ENCODE results near the gene ANKRD33.

DNA sequence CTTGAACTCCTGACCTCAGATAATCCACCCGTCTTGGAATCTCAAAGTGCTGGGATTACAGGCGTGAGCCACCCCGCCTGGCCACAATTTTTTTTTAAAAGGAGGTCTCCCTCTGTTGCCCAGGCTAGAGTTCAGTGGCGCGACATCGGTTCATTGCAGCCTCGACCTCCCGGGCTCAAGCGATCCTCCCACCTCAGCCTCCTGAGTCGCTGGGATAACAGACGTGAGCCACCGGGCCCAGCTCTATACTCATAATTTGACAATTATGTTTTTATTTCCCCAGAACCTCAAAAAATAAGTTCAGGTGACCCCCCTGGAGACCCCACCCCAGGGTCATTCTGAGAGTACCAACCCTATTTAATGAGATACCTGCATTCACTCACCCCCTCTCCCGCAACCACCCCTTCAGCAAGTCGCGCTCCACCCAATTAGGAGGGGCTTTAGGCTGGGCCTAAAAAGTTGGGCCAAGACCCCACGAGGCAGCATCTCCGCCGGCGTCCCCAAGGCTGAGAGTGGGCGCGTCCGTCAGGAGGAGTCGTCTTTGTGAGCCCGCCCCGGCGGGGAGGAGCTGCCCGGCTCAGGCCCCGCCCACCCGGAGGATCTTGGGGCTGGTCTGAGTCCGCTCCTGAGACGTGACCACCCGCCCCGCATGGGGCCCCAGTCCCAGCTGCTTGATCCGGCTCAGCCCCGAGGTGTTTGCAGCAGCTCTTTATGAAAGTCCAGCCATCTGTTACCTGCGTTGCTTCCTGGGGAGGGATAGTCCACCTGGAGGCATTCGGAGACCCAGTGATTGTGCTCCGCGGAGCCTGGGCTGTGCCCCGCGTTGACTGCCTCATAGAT lies at the start of gene ANKRD33:
- TF ChIP-seq, protein P1, sequence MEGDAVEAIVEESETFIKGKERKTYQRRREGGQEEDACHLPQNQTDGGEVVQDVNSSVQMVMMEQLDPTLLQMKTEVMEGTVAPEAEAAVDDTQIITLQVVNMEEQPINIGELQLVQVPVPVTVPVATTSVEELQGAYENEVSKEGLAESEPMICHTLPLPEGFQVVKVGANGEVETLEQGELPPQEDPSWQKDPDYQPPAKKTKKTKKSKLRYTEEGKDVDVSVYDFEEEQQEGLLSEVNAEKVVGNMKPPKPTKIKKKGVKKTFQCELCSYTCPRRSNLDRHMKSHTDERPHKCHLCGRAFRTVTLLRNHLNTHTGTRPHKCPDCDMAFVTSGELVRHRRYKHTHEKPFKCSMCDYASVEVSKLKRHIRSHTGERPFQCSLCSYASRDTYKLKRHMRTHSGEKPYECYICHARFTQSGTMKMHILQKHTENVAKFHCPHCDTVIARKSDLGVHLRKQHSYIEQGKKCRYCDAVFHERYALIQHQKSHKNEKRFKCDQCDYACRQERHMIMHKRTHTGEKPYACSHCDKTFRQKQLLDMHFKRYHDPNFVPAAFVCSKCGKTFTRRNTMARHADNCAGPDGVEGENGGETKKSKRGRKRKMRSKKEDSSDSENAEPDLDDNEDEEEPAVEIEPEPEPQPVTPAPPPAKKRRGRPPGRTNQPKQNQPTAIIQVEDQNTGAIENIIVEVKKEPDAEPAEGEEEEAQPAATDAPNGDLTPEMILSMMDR (IDR thresholded peaks at IDR 0.05), result no peak
- no peak for TF ChIP-seq POLR2A (IDR thresholded peaks at IDR 0.05)
- TF ChIP-seq EP300 (IDR thresholded peaks at IDR 0.05), result no peak

Measured in tibial nerve (tissue), 4 donors.